MV-4-11 (cell line): ENCODE data around the gene CCDC102A.
A peak's percentile ranks its signal among the peaks of the same experiment; 100 is the strongest.

Source experiments
- DNase-seq: peaks from one replicate; lab custom pipeline; 2025; lab: John Stamatoyannopoulos, UW

CCDC102A gene

GRCh38 chr16:57477531-57478202, 58.7 kb downstream of the CCDC102A start:
- no peak for DNase-seq

- no peak for DNase-seq
Measured at GRCh38 chr16:57476546-57477410, 59.6 kb downstream of the CCDC102A start.

- DNase-seq: peak; percentile 53
Measured at GRCh38 chr16:57475711-57476339, 60.5 kb downstream of the CCDC102A start.

GRCh38 chr16:57474671-57475661, 61.4 kb downstream of the CCDC102A start:
- DNase-seq: no peak

- no peak for DNase-seq
Measured at GRCh38 chr16:57473906-57474305, 62.5 kb downstream of the CCDC102A start.

GRCh38 chr16:57473176-57473840, 63.1 kb downstream of the CCDC102A start:
- no peak for DNase-seq

GRCh38 chr16:57472665-57473060, 63.7 kb downstream of the CCDC102A start:
- DNase-seq: no peak

GRCh38 chr16:57471852-57472664, 64.3 kb downstream of the CCDC102A start:
- no peak for DNase-seq

- no peak for DNase-seq
Measured at GRCh38 chr16:57471209-57471608, 65.2 kb downstream of the CCDC102A start.

- DNase-seq: no peak
Measured at GRCh38 chr16:57470711-57471110, 65.7 kb downstream of the CCDC102A start.

GRCh38 chr16:57469917-57470470, 66.4 kb downstream of the CCDC102A start:
- DNase-seq: no peak

- no peak for DNase-seq
Measured at GRCh38 chr16:57469046-57469445, 67.3 kb downstream of the CCDC102A start.

GRCh38 chr16:57468346-57468745, 68.0 kb downstream of the CCDC102A start:
- no peak for DNase-seq

- DNase-seq: no peak
Measured at GRCh38 chr16:57464523-57464922, 71.8 kb downstream of the CCDC102A start.

- no peak for DNase-seq
Measured at GRCh38 chr16:57462978-57463362, 73.4 kb downstream of the CCDC102A start.

- DNase-seq: peak; percentile 79
Measured at GRCh38 chr16:57462209-57462977, 74.0 kb downstream of the CCDC102A start, which contains the start of gene POLR2C. POLR2C (plus strand) TSS chr16:57462679; CDS start chr16:57462725, 46 bp downstream.
